Neural cell (in vitro differentiated cells): ENCODE measurements around the gene PARP11.

ENCODE experiments used
- EP300 ChIP-seq: fragments of 450-650 bp; conservative IDR thresholded peaks from 2 replicates; pipeline ENCODE4 v1.6.1; 2014; ENCODE audit warnings: antibody characterized with exemption, mild to moderate bottlenecking, moderate library complexity; ENCODE audit not compliant: poor library complexity, severe bottlenecking
- TF ChIP-seq, protein P1 (sequence below): fragments of 450-650 bp; IDR thresholded peaks from 2 replicates; pipeline ENCODE4 v1.5.1; 2014; ENCODE audit warnings: antibody characterized with exemption, mild to moderate bottlenecking, moderate library complexity; ENCODE audit not compliant: poor library complexity, severe bottlenecking

- no peak for TF ChIP-seq EP300
- TF ChIP-seq, protein P1, sequence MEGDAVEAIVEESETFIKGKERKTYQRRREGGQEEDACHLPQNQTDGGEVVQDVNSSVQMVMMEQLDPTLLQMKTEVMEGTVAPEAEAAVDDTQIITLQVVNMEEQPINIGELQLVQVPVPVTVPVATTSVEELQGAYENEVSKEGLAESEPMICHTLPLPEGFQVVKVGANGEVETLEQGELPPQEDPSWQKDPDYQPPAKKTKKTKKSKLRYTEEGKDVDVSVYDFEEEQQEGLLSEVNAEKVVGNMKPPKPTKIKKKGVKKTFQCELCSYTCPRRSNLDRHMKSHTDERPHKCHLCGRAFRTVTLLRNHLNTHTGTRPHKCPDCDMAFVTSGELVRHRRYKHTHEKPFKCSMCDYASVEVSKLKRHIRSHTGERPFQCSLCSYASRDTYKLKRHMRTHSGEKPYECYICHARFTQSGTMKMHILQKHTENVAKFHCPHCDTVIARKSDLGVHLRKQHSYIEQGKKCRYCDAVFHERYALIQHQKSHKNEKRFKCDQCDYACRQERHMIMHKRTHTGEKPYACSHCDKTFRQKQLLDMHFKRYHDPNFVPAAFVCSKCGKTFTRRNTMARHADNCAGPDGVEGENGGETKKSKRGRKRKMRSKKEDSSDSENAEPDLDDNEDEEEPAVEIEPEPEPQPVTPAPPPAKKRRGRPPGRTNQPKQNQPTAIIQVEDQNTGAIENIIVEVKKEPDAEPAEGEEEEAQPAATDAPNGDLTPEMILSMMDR = no peak
Measured at GRCh38 chr12:3795066-3795465, 78.1 kb downstream of the PARP11 start.
